K562 (cell line): Measurements from ENCODE around the gene RAVER2. TPM values are rescaled to one million over a fixed set of nuclear protein-coding genes. Genes with fewer than 3 reads are reported as not detected.

Source experiments
- MGA ChIP-seq: fragments of 450-650 bp; IDR thresholded peaks from 2 replicates; pipeline ENCODE4 v1.6.1; 2016; ENCODE audit warnings: mild to moderate bottlenecking, moderate library complexity
- RCOR1 ChIP-seq, 2 experiments: IDR thresholded peaks; 2 replicates each; pipeline ENCODE4 v1.6.1; 2012; ENCODE audit warnings: low read depth in 2 of 2, low read length in 2 of 2, borderline replicate concordance in 1 of 2, improper control_type of control experiment in 1 of 2
- polyA plus RNA-seq, 8 experiments: library from polyadenylated mRNA; depleted of rRNA in 4 of 8; stranded (reverse) in 5 of 8; unstranded in 3 of 8; fragments of >200 nt; fragmentation: Nextera tagmentation in 2 of 8; fragmentation: Illumina TruSeq in 1 of 8; extraction: Ambion mirVana in 2 of 8; extraction: Trizol in 1 of 8; gene quantifications; 2 replicates each; pipeline versions ENCODE4 v1.2.1 to v1.2.3, GENCODE V29; 2011 to 2014; ENCODE audit warnings: inconsistent platforms in 1 of 8, missing spikeins in 1 of 8
- total RNA-seq, 7 experiments: library from RNA; depleted of rRNA in 6 of 7; stranded (reverse); fragments of >200 nt in 6 of 7; fragmentation: Illumina TruSeq in 2 of 7; extraction: Trizol in 2 of 7; gene quantifications; 2 replicates each; pipeline versions ENCODE4 v1.2.1 to v1.2.3, GENCODE V29; 2011 to 2021; ENCODE audit warnings: low replicate concordance in 1 of 7

RAVER2 gene
- total and polyA plus RNA-seq, 9 of the 15 experiments (the other 6 are each of a cell fraction or from before 2014, with no cell fraction given) = 1.8 to 6.1 (median 4.4) TPM

DNA sequence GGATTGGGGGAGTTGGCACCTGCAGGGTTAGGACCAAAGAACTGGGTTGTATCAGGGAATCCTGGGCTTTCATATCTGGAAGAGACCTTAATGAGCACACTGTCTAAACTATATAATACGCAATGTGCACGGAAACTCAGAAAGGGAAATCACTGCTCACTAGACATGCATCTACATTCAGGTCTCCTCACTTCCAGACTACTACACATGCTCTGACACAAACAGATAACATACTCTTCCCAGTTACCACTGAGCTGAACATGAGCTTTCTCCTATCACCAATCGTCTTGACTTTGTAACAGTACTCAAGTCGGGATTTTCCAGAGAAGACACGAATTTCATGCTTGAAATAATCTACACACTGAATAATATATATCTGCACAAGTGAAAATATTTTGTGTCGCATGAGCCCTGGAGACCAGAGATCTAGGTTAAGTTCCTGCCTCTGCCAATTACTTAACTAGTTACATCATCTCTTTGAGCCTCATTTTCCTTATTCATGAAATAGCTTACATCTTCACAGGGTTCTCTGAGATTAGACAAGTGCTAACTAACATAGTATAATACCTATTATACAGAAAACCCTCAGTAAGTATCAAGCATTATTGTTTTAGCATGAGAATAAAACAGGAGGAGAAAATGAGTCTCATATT, 120.4 kb downstream of the RAVER2 start (continued):
- TF ChIP-seq MGA = 0 out of 2 replicates have a peak, but pooled peaks have one; percentile 12
- peak; percentile 40 to 87; a peak in 2 of 4 replicates for TF ChIP-seq RCOR1 (IDR thresholded peaks at IDR 0.05; ENCODE audit: borderline replicate concordance in 1 of 2, low read depth in 2 of 2, low read length in 2 of 2)
- TF ChIP-seq, all 486 proteins: peak for 22
